IPS-18a (cell line): ENCODE results near the gene PRAMEF1.

ENCODE experiments used
- H3K27ac ChIP-seq: one replicate; pipeline ENCODE4 v1.5.1; 2013; ENCODE audit warnings: low read length
- H3K27me3 ChIP-seq: one replicate; pipeline ENCODE4 v1.6.1; 2013; ENCODE audit warnings: mild to moderate bottlenecking, low read length; ENCODE audit not compliant: control insufficient read depth, insufficient read depth
- H3K36me3 ChIP-seq: one replicate; pipeline ENCODE4 v1.6.1; 2013; ENCODE audit warnings: low read depth, low read length; ENCODE audit not compliant: control insufficient read depth
- H3K4me1 ChIP-seq: one replicate; pipeline ENCODE4 v1.6.1; 2013; ENCODE audit warnings: low read depth, low read length; ENCODE audit not compliant: control insufficient read depth
- H3K4me3 ChIP-seq: one replicate; pipeline ENCODE4 v1.5.1; 2013; ENCODE audit warnings: low read length
- H3K9ac ChIP-seq: one replicate; pipeline ENCODE4 v1.6.1; 2013; ENCODE audit warnings: mild to moderate bottlenecking, low read length, moderate library complexity
- H3K9me3 ChIP-seq: one replicate; pipeline ENCODE4 v1.6.1; 2013; ENCODE audit warnings: low read depth, low read length; ENCODE audit not compliant: control insufficient read depth

The PRAMEF1 gene

DNA sequence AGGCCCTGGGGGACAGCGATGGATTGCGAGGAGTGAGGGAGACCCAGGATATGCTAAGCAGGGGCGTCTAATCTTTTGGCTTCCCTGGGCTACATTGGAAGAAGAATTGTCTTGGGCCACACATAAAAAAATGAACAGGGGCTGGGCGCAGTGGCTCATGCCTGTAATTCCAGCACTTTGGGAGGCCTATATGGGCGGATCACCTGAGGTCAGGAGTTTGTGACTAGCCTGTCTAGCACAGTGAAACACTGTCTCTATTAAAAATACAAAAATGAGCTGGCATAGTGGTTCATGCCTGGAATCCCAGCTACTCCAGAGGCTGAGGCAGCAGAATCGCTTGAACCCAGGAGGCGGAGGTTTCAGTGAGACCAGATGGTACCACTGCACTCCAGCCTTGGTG lies 28.4 kb upstream of the PRAMEF1 start:
- H3K36me3 ChIP-seq = no peaks in the 10 kb centered on the region

DNA sequence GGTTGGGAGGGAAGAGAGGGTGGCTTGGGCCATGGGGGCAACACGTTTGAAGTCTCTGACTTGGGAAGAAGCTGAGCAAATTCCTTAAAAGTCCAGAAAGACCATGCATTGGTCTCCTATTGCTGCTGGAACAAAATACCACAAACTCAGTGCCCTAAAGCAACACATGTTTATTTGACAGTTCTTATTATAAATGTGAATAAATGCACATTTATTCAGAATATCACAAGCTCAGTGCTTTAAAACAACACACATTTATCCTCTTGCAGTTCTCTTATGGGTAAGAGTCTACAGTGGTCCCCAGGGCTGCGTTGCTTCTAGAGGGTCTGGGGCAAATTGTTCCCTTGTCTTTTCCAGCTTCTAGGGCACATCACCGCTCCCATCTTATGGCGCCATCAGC lies 27.7 kb upstream of the PRAMEF1 start:
- Histone ChIP-seq H3K4me3 (no peak overlapping the region), H3K9me3 (no peaks in the 10 kb centered on the region), H3K4me1 (no peaks in the 10 kb centered on the region), H3K9ac (no peak overlapping the region), H3K27me3 (no peaks in the 10 kb centered on the region), H3K36me3 (no peaks in the 10 kb centered on the region), H3K27ac (no peak overlapping the region)

More for the DNA sequence above, 28.4 kb upstream of the PRAMEF1 start:
- H3K27ac ChIP-seq = no peak overlapping the region
- H3K4me1 ChIP-seq = no peaks in the 10 kb centered on the region
- no peak overlapping the region for H3K9ac ChIP-seq
- H3K9me3 ChIP-seq = no peaks in the 10 kb centered on the region
- H3K4me3 ChIP-seq = no peak overlapping the region
- H3K27me3 ChIP-seq = no peaks in the 10 kb centered on the region

DNA sequence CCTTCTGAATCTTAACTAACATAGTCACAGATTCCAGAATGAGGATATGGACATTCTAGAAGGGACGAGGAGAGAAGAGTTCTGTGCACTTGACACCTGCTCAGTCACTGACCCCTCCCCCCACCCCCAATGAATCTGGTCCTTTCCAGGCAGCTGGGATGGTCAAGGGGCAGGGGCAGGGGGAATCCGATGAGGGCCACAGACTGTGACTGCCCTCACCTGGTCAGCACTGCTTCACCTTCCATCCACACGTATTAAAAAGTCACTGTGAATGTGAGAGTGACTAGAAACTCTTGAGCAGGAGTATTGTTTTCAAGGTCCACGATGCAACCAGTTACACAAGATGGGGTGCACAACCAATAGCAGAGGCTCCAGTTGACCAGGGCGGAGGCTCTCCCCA lies 27.2 kb upstream of the PRAMEF1 start:
- no peaks in the 10 kb centered on the region for H3K27me3 ChIP-seq
- no peak overlapping the region for H3K4me3 ChIP-seq
- H3K27ac ChIP-seq = no peak overlapping the region
- no peaks in the 10 kb centered on the region for H3K36me3 ChIP-seq
- no peaks in the 10 kb centered on the region for H3K4me1 ChIP-seq
- no peaks in the 10 kb centered on the region for H3K9me3 ChIP-seq
- no peak overlapping the region for H3K9ac ChIP-seq

DNA sequence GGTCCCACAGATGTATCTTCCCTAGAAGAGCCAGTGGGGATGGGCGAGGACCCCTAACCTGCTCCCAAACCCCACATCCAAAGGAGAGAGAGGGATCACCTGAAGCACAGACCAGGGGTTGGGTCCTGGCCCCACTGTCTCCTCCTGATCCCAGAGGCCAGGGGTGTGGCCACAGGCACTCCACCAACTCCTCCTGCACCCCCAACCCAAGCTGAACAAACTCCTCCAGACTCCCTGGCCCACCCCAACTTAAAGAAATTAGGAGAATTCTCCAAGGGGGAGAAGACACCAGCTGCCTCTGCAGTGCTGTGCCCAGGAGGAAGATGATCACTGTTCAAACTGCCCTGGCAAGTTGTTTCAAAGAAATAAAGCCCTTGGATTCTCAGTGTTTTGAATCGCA lies 22.2 kb upstream of the PRAMEF1 start:
- Histone ChIP-seq H3K27ac (no peak overlapping the region), H3K9me3 (no peaks in the 10 kb centered on the region), H3K4me3 (no peak overlapping the region), H3K36me3 (no peaks in the 10 kb centered on the region), H3K9ac (no peak overlapping the region), H3K4me1 (no peaks in the 10 kb centered on the region), H3K27me3 (no peaks in the 10 kb centered on the region)

DNA sequence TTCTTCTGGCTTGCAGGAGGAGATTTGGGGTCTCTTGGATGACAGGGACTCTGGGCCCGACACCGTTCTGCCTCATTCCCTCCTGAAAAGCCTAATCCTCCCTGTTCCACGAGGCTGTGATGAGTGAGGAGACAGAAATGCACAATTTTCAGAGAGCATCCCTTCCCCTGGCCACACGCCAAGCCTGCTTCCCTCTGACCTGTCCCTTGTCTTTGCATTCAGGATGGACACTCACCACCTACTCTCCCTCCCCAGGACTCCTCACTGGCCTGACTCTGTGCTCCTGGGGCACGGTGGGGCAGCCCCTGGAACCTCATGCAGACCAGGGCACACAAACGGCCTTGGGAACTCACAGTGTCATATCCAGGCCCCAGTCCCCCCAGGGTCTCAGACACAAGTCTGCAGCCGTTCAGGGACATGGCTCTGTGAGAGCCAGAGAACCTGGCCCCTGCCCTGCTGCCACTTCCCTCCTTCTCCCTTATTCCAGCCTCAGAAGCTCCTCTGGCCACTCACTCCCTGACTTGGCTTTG lies 21.2 kb upstream of the PRAMEF1 start:
- no peak overlapping the region for H3K9ac ChIP-seq
- no peak overlapping the region for H3K27ac ChIP-seq
- no peak overlapping the region for H3K4me3 ChIP-seq
- H3K9me3 ChIP-seq = no peaks in the 10 kb centered on the region
- no peaks in the 10 kb centered on the region for H3K27me3 ChIP-seq
- H3K4me1 ChIP-seq = no peaks in the 10 kb centered on the region
- no peaks in the 10 kb centered on the region for H3K36me3 ChIP-seq

DNA sequence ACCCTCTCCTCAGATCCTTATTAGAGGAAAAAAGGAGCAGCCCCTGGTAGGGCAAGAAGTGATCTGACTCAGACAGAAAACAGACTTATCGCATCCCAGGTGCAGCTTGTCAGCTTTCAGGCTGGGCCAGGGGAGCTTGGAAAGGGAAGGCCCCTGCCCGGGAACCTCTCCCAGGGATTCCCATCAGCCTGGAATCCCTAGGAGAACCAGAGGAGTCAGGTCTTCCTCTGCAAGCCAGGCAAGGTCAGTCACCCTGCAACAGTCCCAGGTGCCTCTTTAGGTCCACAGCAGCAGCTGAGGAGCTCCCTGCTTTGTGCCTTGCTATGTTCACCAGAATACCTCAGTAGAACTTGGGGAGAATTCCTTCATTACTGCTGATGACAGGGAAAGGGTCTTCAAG lies 20.6 kb upstream of the PRAMEF1 start:
- Histone ChIP-seq H3K4me1 (no peaks in the 10 kb centered on the region), H3K27ac (no peak overlapping the region), H3K9me3 (no peaks in the 10 kb centered on the region), H3K4me3 (no peak overlapping the region), H3K9ac (no peak overlapping the region), H3K36me3 (no peaks in the 10 kb centered on the region), H3K27me3 (no peaks in the 10 kb centered on the region)

DNA sequence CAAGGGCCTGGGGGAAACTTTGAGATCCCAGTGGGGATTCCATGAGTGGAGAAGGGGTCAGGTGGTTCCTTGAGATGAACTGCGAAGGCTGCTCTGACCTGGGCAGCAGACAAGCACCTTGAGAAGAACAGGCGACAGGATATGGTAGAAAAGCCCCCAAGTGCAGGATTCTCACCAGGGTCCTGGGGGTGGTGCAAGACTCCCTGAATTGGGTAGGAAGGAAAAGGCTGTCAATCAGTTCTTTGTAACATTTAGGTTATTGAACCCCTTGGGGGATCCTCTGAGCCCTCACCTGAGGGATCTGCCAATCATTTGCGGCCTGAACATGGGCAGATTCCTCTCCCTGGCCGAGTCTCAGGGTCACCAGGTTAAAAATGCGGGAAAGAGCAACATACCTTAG lies 20.0 kb upstream of the PRAMEF1 start:
- H3K27ac ChIP-seq = no peak overlapping the region
- H3K27me3 ChIP-seq = no peaks in the 10 kb centered on the region
- no peaks in the 10 kb centered on the region for H3K9me3 ChIP-seq
- H3K4me3 ChIP-seq = no peak overlapping the region
- H3K4me1 ChIP-seq = no peaks in the 10 kb centered on the region
- H3K36me3 ChIP-seq = no peaks in the 10 kb centered on the region
- no peak overlapping the region for H3K9ac ChIP-seq

DNA sequence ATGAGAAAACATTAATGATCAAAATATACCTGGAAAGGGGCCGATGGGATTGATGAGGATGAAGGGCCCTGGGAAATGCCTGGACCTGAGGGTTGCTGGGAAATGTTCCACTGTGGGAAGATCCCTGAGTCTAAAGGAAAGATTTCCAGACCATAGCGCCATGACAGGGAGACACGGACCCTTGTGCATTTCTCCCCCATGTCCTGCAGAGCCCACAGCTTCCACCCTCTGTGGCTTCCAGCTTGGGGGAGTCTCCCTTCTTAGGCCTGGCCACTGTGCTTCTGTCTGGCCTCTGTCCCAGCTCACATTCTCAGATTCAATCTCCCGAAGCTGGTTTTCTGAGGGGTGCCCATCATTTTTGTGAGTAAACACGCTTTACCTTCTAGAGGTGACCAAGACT lies 18.7 kb upstream of the PRAMEF1 start:
- Histone ChIP-seq H3K36me3 (no peaks in the 10 kb centered on the region), H3K9ac (no peak overlapping the region), H3K9me3 (no peaks in the 10 kb centered on the region), H3K4me1 (no peaks in the 10 kb centered on the region), H3K27me3 (no peaks in the 10 kb centered on the region), H3K27ac (no peak overlapping the region), H3K4me3 (no peak overlapping the region)

DNA sequence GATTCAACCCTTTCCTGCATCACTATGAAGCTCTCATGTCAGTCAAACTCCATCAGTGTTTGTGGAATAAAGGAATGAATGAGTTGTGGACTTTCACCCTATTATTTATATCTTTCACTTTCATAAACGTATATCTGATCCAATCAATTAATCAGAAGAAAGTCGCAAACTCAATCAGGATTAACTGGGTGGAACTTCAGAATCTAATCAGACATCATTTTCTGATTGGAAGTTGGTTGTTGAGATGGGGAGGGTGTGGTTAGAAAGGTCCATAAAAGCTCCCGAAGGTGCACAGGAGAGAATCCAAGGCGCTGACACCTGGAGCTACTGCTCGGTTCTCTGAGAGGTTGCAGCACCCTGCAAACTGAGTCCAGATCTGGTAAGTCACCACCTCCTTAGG lies 17.8 kb upstream of the PRAMEF1 start, which contains the start of gene PRAMEF12:
TSS of gene PRAMEF12 (plus strand) at position 301 of the 400 bp plus-strand sequence. CDS start 1,130 bp downstream, outside the sequence.
- Histone ChIP-seq H3K4me3 (no peak within 1 kb of the TSS), H3K9ac (no peak within 1 kb of the TSS), H3K27ac (no peak within 1 kb of the TSS), H3K9me3 (no peaks in the 10 kb centered on the region), H3K4me1 (no peaks in the 10 kb centered on the region), H3K36me3 (no peaks in the 10 kb centered on the region), H3K27me3 (no peaks in the 10 kb centered on the region)

DNA sequence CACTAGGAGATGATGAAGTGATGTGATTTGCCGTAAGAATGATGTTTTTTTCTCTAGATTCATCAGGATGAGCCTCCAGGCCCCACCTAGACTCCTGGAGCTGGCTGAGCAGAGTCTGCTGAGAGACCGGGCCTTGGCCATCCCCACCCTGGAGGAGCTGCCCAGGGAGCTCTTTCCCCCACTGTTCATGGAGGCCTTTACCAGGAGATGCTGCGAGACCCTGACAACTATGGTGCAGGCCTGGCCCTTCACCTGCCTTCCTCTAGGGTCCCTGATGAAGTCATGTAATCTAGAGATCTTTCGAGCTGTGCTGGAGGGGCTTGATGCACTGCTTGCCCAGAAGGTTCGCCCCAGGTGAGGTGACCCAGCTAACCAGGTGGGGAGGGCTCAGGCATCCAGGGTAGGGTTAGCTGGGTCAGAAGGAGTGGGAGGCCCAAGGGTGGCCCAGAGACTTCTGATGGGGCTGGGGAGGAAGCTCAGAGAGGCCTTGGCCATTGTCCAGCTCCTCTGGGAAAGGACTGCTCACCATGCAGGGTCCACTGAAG lies 16.3 kb upstream of the PRAMEF1 start:
- H3K27me3 ChIP-seq = no peaks in the 10 kb centered on the region
- H3K27ac ChIP-seq = no peak overlapping the region
- H3K9me3 ChIP-seq = no peaks in the 10 kb centered on the region
- H3K4me1 ChIP-seq = no peaks in the 10 kb centered on the region
- no peak overlapping the region for H3K4me3 ChIP-seq
- no peaks in the 10 kb centered on the region for H3K36me3 ChIP-seq
- no peak overlapping the region for H3K9ac ChIP-seq

DNA sequence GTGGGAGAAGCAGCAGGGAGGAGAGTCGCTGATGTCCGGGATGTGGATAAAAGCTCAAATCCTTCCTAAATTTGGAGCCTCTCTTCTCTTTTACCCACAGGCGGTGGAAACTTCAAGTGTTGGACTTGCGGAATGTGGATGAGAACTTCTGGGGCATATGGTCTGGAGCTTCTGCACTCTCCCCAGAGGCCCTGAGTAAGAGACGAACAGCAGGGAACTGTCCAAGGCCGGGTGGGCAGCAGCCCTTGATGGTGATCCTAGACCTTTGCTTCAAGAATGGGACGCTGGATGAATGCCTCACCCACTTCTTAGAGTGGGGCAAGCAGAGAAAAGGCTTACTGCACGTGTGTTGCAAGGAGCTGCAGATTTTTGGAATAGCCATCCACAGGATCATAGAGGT lies 15.8 kb upstream of the PRAMEF1 start:
- H3K4me1 ChIP-seq = no peaks in the 10 kb centered on the region
- no peaks in the 10 kb centered on the region for H3K36me3 ChIP-seq
- H3K9me3 ChIP-seq = no peaks in the 10 kb centered on the region
- no peak overlapping the region for H3K4me3 ChIP-seq
- H3K9ac ChIP-seq = no peak overlapping the region
- no peak overlapping the region for H3K27ac ChIP-seq
- H3K27me3 ChIP-seq = no peaks in the 10 kb centered on the region

DNA sequence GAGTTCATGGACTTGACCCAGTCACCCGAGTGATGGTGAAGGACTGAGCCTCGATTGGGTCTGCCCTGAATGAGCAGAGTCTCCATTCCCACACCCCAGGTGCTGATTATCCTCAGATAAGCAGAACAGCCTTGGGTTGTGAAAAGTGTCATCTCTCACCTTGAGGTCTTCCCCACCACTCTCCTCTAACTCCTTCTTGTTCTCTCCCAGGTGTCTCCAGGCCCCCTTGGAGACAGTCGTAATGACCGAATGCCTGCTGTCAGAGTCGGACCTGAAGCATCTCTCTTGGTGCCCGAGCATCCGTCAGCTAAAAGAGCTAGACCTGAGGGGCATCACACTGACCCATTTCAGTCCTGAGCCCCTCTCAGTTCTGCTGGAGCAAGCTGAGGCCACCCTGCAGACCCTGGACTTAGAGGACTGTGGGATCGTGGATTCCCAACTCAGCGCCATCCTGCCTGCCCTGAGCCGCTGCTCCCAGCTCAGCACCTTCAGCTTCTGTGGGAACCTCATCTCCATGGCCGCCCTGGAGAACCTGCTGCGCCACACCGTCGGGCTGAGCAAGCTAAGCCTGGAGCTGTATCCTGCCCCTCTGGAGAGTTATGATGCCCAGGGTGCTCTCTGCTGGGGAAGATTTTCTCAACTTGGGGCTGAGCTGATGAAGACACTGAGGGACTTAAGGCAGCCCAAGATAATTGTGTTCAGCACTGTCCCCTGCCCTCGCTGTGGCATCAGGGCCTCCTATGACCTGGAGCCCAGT lies 14.2 kb upstream of the PRAMEF1 start:
- no peak overlapping the region for H3K27ac ChIP-seq
- H3K36me3 ChIP-seq = no peaks in the 10 kb centered on the region
- H3K9ac ChIP-seq = no peak overlapping the region
- H3K27me3 ChIP-seq = no peaks in the 10 kb centered on the region
- H3K4me3 ChIP-seq = no peak overlapping the region
- H3K4me1 ChIP-seq = peaks cover 3% of the 10 kb centered on the region
- H3K9me3 ChIP-seq = no peaks in the 10 kb centered on the region
